HuH-7.5 (cell line): ENCODE measurements around the gene HES7.
"Not testable (repeated sequence)": the region's sequence is repeated elsewhere in the genome, so short reads cannot be mapped to it uniquely, and the experiment has no call there.

Experiments
- DNase-seq: peaks from one replicate; pipeline ENCODE4 v3.0.0; 2011; ENCODE audit warnings: low spot score

Gene HES7

GRCh38 chr17:8122422-8122923 lies 1.4 kb downstream of the HES7 start:
- no peak for DNase-seq

DNA sequence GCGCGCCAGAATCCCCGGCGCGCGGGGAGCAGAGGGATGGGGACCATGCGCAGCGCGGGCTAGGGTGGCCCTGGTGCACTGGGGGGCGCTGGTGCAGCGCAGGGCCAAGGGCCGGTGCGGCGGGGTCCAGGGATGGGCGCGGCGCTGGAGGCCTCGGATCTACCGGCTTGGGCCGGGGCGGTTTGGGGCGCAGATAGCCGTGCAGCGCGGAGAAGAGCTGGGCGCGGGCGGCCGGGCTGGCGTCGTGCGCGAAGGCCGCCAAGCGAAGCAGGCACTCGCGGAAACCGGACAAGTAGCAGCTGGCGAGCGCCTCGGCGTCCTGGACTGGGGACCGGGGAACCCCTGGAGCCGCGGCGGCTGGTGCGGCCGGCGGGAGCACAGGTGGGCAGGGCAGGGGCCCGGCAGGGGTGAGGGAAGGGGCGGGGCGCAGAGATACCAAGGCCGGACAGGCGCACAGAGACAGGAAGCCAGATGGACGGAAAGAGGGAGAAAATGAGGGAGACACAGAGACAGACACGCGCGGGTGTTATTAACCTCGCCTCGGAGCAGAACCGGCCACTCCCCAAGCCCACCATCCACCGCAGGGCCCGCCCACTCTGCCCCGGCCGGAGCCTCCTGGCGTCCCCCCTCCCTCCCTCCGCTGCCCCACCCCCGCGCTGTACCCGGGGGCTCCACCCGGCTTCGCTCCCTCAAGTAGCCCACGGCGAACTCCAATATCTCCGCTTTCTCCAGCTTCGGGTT lies 2.1 kb downstream of the HES7 start:
- peak; percentile 60 for DNase-seq

GRCh38 chr17:8121407-8121680 lies 2.6 kb downstream of the HES7 start:
- DNase-seq = no peak

- peak; percentile 52 for DNase-seq
Observed at GRCh38 chr17:8120520-8121406, 3.1 kb downstream of the HES7 start.

DNA sequence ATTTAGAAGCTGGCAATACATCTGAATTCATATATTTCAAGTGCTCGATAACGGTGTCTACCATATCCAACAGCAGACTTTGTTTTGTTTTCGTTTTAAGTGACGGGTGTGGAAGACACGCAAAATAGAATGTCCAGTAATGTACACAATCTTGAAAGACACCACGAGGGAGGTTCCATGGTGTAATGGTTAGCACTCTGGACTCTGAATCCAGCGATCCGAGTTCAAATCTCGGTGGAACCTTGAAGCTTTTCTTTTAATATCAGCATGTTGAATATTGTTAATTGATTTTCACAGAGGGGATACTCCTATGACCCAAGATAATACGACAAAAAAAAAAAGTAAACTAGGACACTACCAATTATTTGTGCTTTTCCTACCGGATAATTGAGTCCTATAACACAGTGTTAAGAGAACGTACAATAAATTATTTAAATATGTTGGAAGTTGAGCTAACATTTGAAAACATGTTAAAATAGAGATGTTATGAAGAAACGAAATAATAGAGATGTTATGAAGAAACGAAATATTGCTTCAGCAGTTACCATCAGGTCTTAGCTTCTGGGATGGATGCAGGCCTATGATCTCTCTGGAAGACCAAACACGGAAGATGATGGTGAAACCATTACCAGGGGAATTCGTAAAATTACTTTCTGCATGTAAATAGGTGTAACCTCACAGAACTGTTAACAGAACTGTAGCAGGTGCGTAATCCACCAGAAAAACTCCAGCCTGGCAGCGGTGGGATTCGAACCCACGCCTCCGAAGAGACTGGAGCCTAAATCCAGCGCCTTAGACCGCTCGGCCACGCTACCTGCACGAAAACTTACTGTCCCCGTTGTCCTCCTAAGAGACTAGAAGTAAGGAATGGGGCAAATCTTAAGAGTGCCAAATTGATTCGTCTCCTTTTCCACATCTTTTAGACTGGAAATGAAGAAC lies 4.1 kb downstream of the HES7 start:
- DNase-seq = peak; percentile 62

- DNase-seq = peak; percentile 78
Observed at GRCh38 chr17:8118769-8119580, 4.9 kb downstream of the HES7 start.

DNA sequence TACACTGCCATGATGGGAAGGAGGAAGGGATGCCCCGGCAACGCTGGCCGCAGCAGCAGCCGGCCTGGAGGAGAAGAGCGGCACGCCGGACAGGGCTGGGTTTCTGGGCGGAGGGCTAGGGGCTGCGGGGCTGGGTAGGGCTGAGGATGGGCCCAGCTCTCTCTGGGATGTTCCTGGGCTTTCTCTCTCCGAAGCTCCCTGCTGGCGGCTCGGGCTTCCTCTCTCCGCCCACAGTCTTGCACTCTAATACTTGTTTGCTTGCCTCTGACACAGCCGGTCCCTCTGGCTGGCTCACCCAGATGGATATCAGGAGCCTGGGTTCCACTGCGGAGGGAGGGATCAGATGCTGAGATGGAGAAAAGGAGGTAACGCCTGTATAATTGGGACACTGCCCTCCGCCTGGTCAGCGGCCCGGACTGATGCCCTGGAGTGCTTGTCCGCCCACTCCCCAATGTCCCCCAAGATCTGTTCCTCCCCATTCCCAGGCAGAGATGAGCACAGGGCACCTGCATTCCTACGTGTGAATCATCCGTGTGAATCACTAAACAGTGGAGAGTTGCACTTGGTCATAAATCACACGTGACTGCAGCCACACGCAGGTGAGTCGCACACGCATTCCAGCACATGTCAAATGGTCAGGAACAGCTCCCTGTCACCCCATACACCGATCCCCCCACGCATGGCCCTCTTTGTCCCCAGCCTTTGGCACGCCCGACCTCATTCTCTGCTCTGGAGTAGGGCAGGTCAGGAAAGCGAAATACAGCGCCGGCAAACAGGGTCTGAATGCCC lies 5.7 kb downstream of the HES7 start, which contains the start of gene ALOXE3:
ALOXE3 (minus strand) TSS at position 535 of the 789 bp plus-strand sequence; CDS start at position 11, 524 bp downstream.
- DNase-seq = peak; percentile 48

GRCh38 chr17:8117367-8117979 lies 6.4 kb downstream of the HES7 start:
- no peak for DNase-seq

DNA sequence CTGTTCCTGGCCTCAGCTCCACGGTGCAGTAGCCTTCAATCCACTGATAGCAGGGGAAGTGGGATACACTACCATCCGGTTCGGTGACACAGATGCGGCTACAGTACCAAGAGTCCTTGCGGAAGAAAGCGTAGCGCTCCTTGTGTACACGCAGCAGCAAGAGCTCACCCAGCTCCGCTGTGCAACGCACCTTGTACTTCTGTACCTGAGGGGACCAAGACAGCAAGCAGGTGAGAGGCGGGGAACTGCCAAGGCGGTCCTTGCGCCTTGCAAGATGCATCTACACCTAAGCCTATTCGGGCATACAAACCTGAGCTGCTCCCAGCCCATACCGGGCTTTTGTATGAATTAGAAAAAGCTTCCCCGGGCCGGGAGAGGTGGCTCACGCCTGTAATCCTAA lies 7.1 kb downstream of the HES7 start:
- DNase-seq = no peak

DNA sequence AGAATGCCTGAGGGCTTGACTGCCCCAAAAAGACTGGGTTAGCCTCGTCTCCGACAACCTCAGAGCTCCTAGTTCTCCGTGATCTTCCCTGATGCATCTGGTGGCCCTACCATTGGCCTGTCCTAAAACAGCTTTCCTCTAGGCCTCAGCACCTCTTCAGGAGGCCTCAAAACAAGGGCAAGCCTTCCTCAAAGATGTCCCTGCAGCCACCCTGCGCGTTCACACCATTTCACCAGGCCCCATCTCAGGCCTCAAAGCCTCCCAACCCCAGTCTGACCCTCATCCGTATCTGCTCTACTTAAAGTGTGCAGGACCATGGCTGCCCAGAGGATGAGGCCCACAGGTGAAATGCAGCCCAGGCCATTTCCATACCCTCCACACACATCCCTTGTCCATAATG lies 13.0 kb downstream of the HES7 start:
- DNase-seq = no peak

DNA sequence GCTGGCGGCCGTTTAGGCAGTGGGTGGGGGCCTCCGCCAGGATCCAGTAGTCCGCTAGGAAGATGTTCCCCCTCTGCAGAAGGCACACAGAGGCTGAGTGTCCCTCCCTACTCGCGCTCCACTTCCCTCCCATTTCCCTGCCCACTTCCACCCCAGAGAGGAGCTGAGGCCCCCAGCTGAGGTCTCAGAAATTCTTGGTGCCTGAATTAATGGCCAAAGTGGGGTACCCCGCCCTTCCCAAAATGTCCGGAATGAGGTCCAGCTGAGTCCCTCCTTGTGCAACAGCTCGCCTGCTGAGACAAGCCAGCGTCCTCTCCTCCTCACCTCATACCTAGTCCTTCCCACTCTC lies 13.5 kb downstream of the HES7 start:
- no peak for DNase-seq

- DNase-seq = peak; percentile 73
Observed at GRCh38 chr17:8109661-8110455, 14.0 kb downstream of the HES7 start.

- DNase-seq = no peak
Observed at GRCh38 chr17:8108972-8109660, 14.8 kb downstream of the HES7 start.

DNA sequence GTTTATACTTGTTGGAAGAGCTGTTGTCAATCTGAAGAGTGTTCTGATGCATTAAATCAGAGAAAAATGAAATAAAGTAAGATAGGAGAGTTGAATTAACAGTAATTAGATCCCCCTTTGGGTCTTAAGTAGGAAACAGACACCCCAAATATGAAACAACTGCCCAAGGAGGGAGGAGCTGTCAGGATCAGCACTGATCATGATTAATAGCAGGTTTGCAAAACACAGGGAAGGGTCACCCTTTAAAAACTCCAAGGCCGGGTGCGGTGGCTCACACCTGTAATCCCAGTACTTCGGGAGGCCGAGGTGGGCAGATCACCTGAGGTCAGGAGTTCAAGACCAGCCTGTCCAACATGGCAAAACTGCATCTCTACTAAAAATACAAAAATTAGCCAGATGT lies 16.9 kb downstream of the HES7 start:
- DNase-seq = not testable (repeated sequence)

- DNase-seq = no peak
Observed at GRCh38 chr17:8105957-8106398, 17.9 kb downstream of the HES7 start.

GRCh38 chr17:8104911-8105310 lies 19.0 kb downstream of the HES7 start:
- DNase-seq = no peak

DNA sequence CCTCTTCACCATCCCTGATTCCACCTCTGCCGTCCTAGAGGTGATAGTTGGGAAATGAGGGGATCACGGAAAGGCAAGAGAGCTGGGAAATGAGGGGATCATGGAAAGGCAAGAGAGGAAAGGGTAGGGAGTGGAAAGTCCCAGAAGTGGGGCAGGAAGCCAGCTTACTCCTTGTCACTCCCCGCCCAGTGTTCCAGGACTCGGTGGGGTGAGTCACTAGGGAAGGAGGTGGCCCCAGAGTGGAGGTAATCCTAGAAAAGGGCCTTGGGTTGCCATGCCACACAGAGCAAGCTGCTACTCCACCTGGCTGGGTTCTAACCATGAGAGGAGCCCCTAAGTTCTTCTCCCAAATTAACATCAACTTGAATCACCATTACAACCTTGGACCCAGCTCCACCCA lies 20.4 kb downstream of the HES7 start:
- no peak for DNase-seq

DNA sequence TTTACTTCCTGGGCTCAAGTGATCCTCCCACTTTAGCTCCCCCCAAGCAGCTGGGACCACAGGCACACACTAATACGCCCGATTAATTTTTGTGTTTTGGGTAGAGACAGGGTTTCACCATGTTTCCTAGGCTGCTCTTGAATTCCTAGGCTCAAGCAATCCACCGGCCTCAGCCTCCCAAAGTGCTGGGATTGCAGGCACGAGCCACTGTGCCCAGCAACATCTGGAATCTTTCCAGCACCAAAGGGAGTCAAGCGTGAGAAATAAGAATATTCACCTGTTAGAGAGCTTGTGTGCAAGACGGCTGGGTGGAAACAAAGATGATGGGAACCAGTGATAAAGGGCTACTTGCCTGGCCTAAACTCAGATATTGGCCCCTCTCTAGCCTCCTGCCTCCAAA lies 22.2 kb downstream of the HES7 start:
- DNase-seq = no peak

DNA sequence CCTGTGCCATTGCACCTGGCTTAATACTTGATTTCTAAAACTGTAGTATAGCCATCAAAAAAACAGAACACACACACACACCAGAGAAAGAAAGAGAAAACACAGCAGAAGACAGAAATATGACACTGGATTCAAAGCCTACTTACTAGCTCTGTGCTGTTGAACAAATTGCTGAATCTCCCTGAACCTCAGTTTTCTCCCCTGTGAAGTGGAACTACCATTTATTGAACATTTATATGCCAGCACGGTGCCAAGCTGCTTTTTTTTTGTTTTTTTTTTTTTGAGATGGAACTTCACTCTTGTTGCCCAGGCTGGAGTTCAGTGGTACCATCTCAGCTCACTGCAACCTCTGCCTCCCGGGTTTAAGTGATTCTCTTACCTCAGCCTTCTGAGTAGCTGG lies 23.1 kb downstream of the HES7 start:
- DNase-seq = no peak
